Loucy (cell line): ENCODE data around the gene PLN.

ENCODE experiments used
- EZH2phosphoT487 ChIP-seq: fragments of 200-600 bp; IDR thresholded peaks from 2 replicates; pipeline ENCODE4 v1.6.1; 2018; ENCODE audit warnings: antibody characterized with exemption, mild to moderate bottlenecking, moderate library complexity, borderline replicate concordance
- TF ChIP-seq, protein P1 (sequence below): fragments of 200-600 bp; sonication (generic); conservative IDR thresholded peaks from 2 replicates; pipeline ENCODE4 v1.5.1; 2014; ENCODE audit warnings: mild to moderate bottlenecking, antibody characterized with exemption, low read length

DNA sequence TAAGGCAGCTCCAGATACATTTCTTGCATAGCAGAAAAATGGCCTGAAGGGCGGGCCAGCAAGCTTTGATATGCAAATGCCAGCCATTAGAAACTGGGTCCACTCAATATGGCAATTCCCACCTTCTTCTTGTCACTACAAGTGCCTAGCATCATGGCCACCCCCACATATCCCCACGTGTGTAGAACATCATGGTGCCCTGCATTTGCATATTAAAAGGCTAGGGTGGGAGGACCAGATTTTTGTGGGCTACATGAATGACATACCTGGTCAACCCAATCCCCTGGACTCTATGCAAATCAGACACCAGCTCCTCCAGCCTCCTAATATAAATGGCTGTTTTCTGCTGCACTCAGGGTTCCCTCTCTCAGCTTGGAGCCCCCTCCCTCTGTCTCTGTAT is 31.7 kb downstream of the PLN start:
- TF ChIP-seq, protein P1, sequence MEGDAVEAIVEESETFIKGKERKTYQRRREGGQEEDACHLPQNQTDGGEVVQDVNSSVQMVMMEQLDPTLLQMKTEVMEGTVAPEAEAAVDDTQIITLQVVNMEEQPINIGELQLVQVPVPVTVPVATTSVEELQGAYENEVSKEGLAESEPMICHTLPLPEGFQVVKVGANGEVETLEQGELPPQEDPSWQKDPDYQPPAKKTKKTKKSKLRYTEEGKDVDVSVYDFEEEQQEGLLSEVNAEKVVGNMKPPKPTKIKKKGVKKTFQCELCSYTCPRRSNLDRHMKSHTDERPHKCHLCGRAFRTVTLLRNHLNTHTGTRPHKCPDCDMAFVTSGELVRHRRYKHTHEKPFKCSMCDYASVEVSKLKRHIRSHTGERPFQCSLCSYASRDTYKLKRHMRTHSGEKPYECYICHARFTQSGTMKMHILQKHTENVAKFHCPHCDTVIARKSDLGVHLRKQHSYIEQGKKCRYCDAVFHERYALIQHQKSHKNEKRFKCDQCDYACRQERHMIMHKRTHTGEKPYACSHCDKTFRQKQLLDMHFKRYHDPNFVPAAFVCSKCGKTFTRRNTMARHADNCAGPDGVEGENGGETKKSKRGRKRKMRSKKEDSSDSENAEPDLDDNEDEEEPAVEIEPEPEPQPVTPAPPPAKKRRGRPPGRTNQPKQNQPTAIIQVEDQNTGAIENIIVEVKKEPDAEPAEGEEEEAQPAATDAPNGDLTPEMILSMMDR = no peak
- TF ChIP-seq EZH2phosphoT487 = no peak
